ENCODE results near the gene DENND5A.
"Not testable (repeated sequence)": the region's sequence is repeated elsewhere in the genome, so short reads cannot be mapped to it uniquely, and the experiment has no call there.

The DENND5A gene

DNA sequence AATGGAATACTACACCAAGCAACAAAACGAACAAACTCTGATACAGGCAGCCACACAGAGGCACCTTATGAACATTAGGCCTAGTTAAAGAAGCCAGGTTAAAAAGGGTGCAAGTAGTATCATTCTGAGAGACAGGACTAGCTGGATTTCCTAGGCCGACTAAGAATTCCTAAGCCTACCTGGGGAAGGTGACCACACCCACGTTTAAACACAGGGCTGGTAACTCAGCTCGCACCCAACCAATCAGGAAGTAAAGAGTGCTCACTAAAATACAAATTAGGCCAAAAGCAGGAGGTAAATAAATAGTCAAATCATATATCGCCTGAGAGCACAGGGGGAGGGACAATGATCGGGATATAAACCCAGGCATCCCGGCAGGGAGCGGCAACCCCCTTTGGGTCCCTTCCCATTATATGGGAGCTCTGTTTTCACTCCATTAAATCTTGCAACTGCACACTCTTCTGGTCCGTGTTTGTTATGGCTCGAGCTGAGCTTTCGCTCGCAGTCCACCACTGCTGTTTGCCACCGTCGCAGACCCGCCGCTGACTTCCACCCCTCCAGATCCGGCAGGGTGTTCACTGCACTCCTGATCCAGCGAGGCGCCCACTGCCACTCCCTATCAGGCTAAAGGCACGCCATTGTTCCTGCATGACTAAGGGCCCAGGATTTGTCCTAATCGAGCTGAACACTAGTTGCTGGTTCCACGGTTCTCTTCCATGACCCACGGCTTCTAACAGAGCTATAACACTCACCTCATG lies 167.8 kb downstream of the DENND5A start:
- DNase-seq (ENCODE audit: low read depth): not testable (repeated sequence)

DNA sequence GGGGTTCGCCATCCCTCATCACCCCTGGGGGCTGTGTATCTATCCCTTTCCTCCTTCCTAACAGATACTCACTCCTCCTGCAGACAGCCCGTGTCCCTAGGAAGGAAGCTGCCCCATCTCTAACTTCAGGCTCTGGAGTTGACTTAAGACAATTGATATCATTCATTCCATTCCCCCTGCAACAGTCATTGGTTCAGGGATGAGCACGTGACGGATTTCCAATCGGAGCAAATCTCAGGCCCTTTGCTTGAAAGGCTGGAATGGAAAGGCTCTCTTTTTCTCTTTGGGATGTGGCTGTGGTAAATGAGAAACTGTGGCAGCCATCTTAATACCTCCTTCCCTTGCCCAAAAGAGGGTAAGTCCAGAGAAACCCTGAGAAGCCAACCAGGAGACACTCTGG lies 168.7 kb downstream of the DENND5A start:
- DNase-seq (ENCODE audit: low read depth): no peak

GRCh38 chr11:9095421-9095820 lies 169.7 kb downstream of the DENND5A start:
- DNase-seq (ENCODE audit: low read depth): no peak

- no peak for DNase-seq (ENCODE audit: low read depth)
Measured at GRCh38 chr11:9094420-9094819, 170.7 kb downstream of the DENND5A start.

- DNase-seq (ENCODE audit: low read depth): no peak
Measured at GRCh38 chr11:9092853-9093778, 172.0 kb downstream of the DENND5A start.

DNA sequence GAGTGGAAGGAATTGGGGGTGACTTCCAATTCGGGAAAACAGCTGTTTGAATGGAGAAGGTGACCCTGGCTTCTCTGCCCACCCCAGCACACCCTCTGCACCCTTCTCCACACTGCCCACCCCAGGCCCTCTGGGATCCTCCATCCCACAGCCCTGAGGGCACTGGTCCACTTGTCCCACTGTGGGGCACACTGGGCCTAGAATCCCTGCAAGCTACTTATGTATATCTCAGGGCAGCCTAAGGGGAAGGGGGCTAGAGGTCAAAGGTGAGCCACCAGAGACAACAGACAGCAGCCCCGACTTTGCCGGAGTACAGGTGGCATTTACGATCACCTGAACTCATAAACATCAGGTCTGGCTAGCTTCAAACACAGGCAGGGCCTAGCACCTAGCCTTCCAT lies 173.1 kb downstream of the DENND5A start:
- no peak for DNase-seq (ENCODE audit: low read depth)

DNA sequence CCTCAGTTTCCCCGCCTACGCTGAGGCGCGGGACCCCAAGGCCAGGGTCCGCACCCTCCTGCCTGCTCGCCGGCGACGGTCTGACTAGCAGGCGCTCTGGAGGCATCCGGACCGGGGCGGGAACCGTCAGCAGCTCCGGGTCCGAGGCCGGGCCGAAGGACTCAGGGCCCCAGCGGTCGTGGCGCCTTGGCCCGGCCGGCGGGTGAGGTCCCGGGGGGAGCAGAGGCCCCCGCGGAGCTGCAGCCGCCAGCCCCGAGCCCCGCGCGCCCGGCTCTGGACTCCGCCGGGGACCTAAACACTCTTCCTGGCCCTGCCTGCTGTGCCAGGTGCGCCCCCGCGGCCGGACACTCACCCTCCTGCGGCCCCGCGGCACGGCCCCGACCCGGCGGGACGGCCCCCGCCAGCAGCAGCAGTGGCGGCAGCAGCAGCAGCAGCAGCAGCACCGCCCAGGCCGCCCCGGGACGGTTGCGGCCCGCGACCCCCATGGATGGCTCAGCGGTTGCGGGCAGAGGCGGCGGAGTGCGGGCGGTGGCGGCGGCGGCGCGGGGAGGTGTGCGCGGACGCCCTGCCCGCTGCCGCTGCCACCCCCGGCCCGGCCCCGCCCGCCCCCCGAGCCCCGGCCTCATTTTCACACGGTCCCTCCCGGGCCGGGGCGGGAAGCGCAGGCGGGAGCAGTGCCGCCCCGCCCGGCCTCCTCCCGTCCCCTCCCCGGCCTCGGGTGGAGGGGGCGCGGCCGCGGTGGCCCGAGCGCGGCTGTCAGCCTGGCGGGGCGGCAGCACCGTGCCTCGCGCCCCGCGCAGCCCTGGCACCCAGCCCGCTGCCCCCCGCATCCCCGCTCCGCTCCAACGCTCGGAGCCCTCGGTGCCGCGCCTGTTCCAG lies 173.9 kb downstream of the DENND5A start, which contains the start of gene SCUBE2:
Gene SCUBE2, minus strand, starts transcription at position 556 of the 879 bp plus-strand sequence. Its CDS starts 71 bp downstream, at position 485.
- DNase-seq (ENCODE audit: low read depth): no peak

- no peak for DNase-seq (ENCODE audit: low read depth)
Measured at GRCh38 chr11:9090488-9091043, 174.6 kb downstream of the DENND5A start.

GRCh38 chr11:9089636-9090035 lies 175.5 kb downstream of the DENND5A start:
- no peak for DNase-seq (ENCODE audit: low read depth)

GRCh38 chr11:9089061-9089460 lies 176.1 kb downstream of the DENND5A start:
- no peak for DNase-seq (ENCODE audit: low read depth)

All from T-helper 22 cell (primary cell).